K562 (cell line): Measurements from ENCODE around the gene SLC38A10. TPM values are rescaled to one million over a fixed set of nuclear protein-coding genes. Genes with fewer than 3 reads are reported as not detected.
A peak's percentile ranks its signal among the peaks of the same experiment; 100 is the strongest.

Experiments
- ADNP ChIP-seq: fragments of 200-800 bp; sonication (Bioruptor generic); IDR thresholded peaks from 2 replicates; pipeline ENCODE4 v1.6.1; 2016; ENCODE audit warnings: missing genetic modification characterization, missing compliant biosample characterization
- CBX1 ChIP-seq: sonication (generic); IDR thresholded peaks from 2 replicates; pipeline ENCODE4 v1.6.1; 2016; ENCODE audit warnings: antibody characterized with exemption, low read depth, mild to moderate bottlenecking
- ELF2 ChIP-seq: fragments of 250-450 bp; sonication (Bioruptor Pico); IDR thresholded peaks from 2 replicates; pipeline ENCODE4 v1.5.0; 2021; ENCODE audit warnings: mild to moderate bottlenecking
- ESRRA ChIP-seq: fragments of 450-650 bp; IDR thresholded peaks from 2 replicates; pipeline ENCODE4 v1.6.1; 2014; ENCODE audit warnings: low read depth, mild to moderate bottlenecking, moderate library complexity, borderline replicate concordance
- HDGF ChIP-seq: fragments of 450-650 bp; IDR thresholded peaks from 2 replicates; pipeline ENCODE4 v1.6.1; 2016
- JUNB ChIP-seq: fragments of 450-650 bp; formaldehyde crosslinking; conservative IDR thresholded peaks from 2 replicates; pipeline ENCODE4 v1.4.0; 2020; ENCODE audit warnings: mild to moderate bottlenecking
- KDM1A ChIP-seq, 2 experiments: fragments of 450-650 bp; IDR thresholded peaks; 2 replicates each; pipeline ENCODE4 v1.6.1; 2016; ENCODE audit warnings: mild to moderate bottlenecking in 2 of 2
- LARP7 ChIP-seq: fragments of 450-650 bp; IDR thresholded peaks from 2 replicates; pipeline ENCODE4 v1.6.1; 2016
- PTBP1 ChIP-seq: fragments of 200-400 bp; formaldehyde crosslinking; IDR thresholded peaks from 2 replicates; pipeline ENCODE4 v1.6.1; 2017; ENCODE audit warnings: low read depth, low read length
- SMAD1 ChIP-seq: fragments of 150-350 bp; IDR thresholded peaks from 2 replicates; pipeline ENCODE4 v1.6.1; 2014; ENCODE audit warnings: low read length, low read depth; ENCODE audit not compliant: partially characterized antibody
- SP1 ChIP-seq: sonication (generic); formaldehyde crosslinking; IDR thresholded peaks from 2 replicates; pipeline ENCODE4 v1.8.1; 2022; ENCODE audit warnings: mild to moderate bottlenecking, missing genetic modification reagents
- SRF ChIP-seq, 2 experiments: fragments of 250-450, 450-650 bp in 1 of 2; sonication (Bioruptor Pico) in 1 of 2; sonication (generic) in 1 of 2; formaldehyde crosslinking; IDR thresholded peaks; 2 replicates each; pipeline versions ENCODE4 v1.5.0 to v1.5.1; 2020 to 2022; ENCODE audit warnings: mild to moderate bottlenecking in 1 of 2, missing genetic modification reagents in 1 of 2
- TCF3 ChIP-seq: sonication (generic); formaldehyde crosslinking; IDR thresholded peaks from 2 replicates; pipeline ENCODE4 v1.4.0; 2020; ENCODE audit warnings: mild to moderate bottlenecking, missing genetic modification reagents
- ZFP36 ChIP-seq: fragments of 150-350 bp; IDR thresholded peaks from 2 replicates; pipeline ENCODE4 v1.6.1; 2018; ENCODE audit warnings: low read length, low read depth; ENCODE audit not compliant: partially characterized antibody
- ZNF75A ChIP-seq: fragments of 450-650 bp; formaldehyde crosslinking; IDR thresholded peaks from 2 replicates; pipeline ENCODE4 v1.4.0; 2020; ENCODE audit warnings: mild to moderate bottlenecking
- polyA plus RNA-seq, 8 experiments: library from polyadenylated mRNA; depleted of rRNA in 4 of 8; stranded (reverse) in 5 of 8; unstranded in 3 of 8; fragments of >200 nt; fragmentation: Nextera tagmentation in 2 of 8; fragmentation: Illumina TruSeq in 1 of 8; extraction: Ambion mirVana in 2 of 8; extraction: Trizol in 1 of 8; gene quantifications; 2 replicates each; pipeline versions ENCODE4 v1.2.1 to v1.2.3, GENCODE V29; 2011 to 2014; ENCODE audit warnings: inconsistent platforms in 1 of 8, missing spikeins in 1 of 8
- total RNA-seq, 7 experiments: library from RNA; depleted of rRNA in 6 of 7; stranded (reverse); fragments of >200 nt in 6 of 7; fragmentation: Illumina TruSeq in 2 of 7; extraction: Trizol in 2 of 7; gene quantifications; 2 replicates each; pipeline versions ENCODE4 v1.2.1 to v1.2.3, GENCODE V29; 2011 to 2021; ENCODE audit warnings: low replicate concordance in 1 of 7
- TF ChIP-seq, protein P1 (sequence below): sonication (generic); formaldehyde crosslinking; IDR thresholded peaks from 2 replicates; pipeline ENCODE4 v1.8.1; 2023; ENCODE audit warnings: mild to moderate bottlenecking, missing genetic modification reagents
- TF ChIP-seq, protein P2 (sequence below), 2 experiments: fragments of 250-450 bp in 1 of 2; fragments of 450-650 bp in 1 of 2; sonication (Bioruptor Pico) in 1 of 2; IDR thresholded peaks; 2 replicates each; pipeline versions ENCODE4 v1.6.1 to v1.8.0; 2016 to 2021; ENCODE audit warnings: mild to moderate bottlenecking in 2 of 2, moderate library complexity in 2 of 2, missing compliant biosample characterization in 1 of 2, missing genetic modification characterization in 1 of 2
- TF ChIP-seq, protein P3 (sequence below), 2 experiments: fragments of 450-650 bp; IDR thresholded peaks; 2 replicates each; pipeline ENCODE4 v1.6.1; 2016; ENCODE audit warnings: mild to moderate bottlenecking in 2 of 2, borderline replicate concordance in 1 of 2, low read depth in 1 of 2, moderate library complexity in 1 of 2

SLC38A10 gene
- total and polyA plus RNA-seq, 9 of the 15 experiments (the other 6 are each of a cell fraction or from before 2014, with no cell fraction given), result 0.45 to 54.2 (median 13.8) TPM

DNA sequence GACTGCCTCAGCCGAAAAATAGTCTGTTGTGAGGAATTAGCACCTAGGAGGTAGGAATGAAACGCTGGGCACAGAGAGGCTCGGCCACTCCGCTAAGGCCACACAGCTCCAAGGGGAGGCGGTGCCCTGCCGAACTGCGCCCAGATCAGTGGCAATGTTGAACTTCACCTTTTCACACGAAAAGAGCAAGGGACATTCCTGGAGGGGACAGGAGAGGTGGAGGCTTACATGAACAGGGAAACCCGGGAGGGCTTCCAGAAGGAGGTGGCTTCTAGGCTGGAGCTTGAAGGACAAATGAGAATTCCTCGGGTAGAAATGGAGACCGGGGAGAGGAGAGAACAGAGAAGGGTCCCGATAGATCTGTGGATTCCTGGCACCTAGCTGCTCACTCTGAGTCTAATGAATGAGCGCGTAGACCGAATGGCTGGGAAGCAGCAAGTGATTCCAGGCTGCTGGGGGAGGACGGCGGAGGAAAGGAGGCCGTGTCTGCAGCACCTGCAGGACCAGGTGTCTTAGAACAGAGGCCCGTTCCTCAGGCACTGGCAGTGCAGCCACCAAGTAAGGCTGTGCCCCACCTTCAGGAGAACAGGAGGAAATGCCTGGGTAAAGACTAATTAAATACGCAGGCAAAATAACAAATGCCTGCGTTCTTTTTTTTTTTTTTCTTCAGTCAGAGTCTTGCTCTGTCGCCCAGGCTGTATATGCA is 722 bp upstream of the SLC38A10 start (continued):
- TF ChIP-seq HDGF (peak; percentile 99), LARP7 (no peak), SMAD1 (no peak), ZFP36 (peak; percentile 99), SP1 (0 out of 2 replicates have a peak, but pooled peaks have one; percentile 25), SRF (CRISPR knock-in tag; IDR thresholded peaks at IDR 0.05) (no peak), ZNF75A (CRISPR knock-in tag) (no peak), ADNP (peak; percentile 92), JUNB (CRISPR knock-in tag) (no peak), KDM1A (IDR thresholded peaks at IDR 0.05) (peak; percentile 97 to 98), TCF3 (CRISPR knock-in tag) (no peak), ESRRA (peak; percentile 31), CBX1 (peak; percentile 85; the same call in 1 of the 2 replicates), PTBP1 (peak; percentile 97; the same call in 1 of the 2 replicates), ELF2 (CRISPR knock-in tag) (no peak)
- TF ChIP-seq, protein P1, sequence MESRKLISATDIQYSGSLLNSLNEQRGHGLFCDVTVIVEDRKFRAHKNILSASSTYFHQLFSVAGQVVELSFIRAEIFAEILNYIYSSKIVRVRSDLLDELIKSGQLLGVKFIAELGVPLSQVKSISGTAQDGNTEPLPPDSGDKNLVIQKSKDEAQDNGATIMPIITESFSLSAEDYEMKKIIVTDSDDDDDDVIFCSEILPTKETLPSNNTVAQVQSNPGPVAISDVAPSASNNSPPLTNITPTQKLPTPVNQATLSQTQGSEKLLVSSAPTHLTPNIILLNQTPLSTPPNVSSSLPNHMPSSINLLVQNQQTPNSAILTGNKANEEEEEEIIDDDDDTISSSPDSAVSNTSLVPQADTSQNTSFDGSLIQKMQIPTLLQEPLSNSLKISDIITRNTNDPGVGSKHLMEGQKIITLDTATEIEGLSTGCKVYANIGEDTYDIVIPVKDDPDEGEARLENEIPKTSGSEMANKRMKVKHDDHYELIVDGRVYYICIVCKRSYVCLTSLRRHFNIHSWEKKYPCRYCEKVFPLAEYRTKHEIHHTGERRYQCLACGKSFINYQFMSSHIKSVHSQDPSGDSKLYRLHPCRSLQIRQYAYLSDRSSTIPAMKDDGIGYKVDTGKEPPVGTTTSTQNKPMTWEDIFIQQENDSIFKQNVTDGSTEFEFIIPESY, result peak; percentile 80
- TF ChIP-seq, protein P2, sequence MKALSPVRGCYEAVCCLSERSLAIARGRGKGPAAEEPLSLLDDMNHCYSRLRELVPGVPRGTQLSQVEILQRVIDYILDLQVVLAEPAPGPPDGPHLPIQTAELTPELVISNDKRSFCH (CRISPR knock-in tag; IDR thresholded peaks at IDR 0.05), result no peak
- TF ChIP-seq, protein P2 (tag; IDR thresholded peaks at IDR 0.05), result 0 out of 2 replicates have a peak, but pooled peaks have one; percentile 49
- TF ChIP-seq, protein P3, sequence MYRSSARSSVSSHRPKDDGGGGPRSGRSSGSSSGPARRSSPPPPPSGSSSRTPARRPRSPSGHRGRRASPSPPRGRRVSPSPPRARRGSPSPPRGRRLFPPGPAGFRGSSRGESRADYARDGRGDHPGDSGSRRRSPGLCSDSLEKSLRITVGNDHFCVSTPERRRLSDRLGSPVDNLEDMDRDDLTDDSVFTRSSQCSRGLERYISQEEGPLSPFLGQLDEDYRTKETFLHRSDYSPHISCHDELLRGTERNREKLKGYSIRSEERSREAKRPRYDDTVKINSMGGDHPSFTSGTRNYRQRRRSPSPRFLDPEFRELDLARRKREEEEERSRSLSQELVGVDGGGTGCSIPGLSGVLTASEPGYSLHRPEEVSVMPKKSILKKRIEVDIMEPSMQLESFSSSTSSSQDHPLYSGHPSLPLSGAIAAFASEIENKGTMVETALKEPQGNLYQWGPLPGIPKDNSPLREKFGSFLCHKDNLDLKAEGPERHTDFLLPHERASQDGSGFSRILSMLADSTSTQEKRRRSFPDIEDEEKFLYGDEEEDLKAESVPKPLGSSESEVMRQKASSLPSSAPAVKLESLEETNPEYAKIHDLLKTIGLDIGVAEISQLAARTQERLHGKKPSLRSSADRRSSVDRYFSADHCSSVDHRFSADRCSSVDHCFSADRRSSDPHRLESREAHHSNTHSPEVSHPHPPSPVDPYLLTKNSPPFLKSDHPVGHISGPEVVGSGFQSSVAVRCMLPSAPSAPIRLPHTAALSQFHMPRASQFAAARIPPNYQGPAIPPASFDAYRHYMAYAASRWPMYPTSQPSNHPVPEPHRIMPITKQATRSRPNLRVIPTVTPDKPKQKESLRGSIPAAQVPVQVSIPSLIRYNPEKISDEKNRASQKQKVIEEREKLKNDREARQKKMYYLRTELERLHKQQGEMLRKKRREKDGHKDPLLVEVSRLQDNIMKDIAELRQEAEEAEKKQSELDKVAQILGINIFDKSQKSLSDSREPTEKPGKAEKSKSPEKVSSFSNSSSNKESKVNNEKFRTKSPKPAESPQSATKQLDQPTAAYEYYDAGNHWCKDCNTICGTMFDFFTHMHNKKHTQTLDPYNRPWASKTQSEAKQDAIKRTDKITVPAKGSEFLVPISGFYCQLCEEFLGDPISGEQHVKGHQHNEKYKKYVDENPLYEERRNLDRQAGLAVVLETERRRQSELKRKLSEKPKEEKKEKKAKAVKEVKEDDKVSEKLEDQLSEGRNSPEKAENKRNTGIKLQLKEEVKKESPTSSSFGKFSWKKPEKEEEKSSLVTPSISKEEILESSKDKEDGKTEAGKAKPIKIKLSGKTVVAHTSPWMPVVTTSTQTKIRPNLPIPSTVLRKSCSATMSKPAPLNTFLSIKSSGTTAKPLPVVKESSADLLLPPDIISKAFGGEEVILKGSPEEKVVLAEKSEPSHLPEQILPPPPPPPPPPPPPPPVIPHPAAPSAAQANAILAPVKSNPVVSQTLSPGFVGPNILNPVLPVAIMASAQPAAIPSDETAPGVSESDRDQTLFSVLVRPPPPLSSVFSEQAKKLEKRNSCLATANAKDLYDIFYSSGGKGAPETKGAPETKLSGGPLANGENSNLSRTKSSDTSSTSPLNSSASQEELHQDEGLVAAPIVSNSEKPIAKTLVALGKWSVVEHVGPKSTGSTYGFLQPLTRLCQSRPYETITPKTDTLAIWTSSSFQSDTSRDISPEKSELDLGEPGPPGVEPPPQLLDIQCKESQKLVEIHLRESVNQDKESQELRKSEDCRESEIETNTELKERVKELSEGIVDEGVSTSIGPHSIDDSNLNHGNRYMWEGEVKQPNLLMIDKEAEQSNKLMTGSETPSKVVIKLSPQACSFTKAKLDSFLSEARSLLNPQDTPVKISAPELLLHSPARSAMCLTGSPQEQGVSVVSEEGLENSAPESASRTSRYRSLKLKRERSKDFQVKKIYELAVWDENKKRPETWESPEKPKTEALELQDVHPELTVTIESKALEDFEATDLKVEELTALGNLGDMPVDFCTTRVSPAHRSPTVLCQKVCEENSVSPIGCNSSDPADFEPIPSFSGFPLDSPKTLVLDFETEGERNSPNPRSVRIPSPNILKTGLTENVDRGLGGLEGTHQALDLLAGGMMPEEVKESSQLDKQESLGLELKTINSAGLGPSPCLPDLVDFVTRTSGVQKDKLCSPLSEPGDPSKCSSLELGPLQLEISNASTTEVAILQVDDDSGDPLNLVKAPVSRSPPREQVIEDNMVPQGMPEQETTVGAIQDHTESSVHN (IDR thresholded peaks at IDR 0.05; ENCODE audit: borderline replicate concordance in 1 of 2, low read depth in 1 of 2), result 0 out of 4 replicates have a peak, but pooled peaks of 1 of the 2 experiments have one; percentile 24
